H1 (cell line): ENCODE measurements around the gene NTN1. TPM values are rescaled to one million over a fixed set of nuclear protein-coding genes. Genes with fewer than 3 reads are reported as not detected.

ENCODE experiments used
- CBX8 ChIP-seq: fragments of 300-800, 300-1000 bp; sonication (generic); IDR thresholded peaks from 2 replicates; pipeline ENCODE4 v1.7.1; 2016; ENCODE audit warnings: low read depth, low read length, borderline replicate concordance
- KDM1A ChIP-seq: fragments of 200-600, 300-600 bp; sonication (generic); IDR thresholded peaks from 2 replicates; pipeline ENCODE4 v1.7.1; 2016; ENCODE audit warnings: mild to moderate bottlenecking, low read length, borderline replicate concordance
- KDM4A ChIP-seq: IDR thresholded peaks from one replicate; pipeline ENCODE4 v1.7.1; 2012; ENCODE audit warnings: low read depth, mild to moderate bottlenecking, moderate library complexity, low read length, inconsistent platforms; ENCODE audit not compliant: severe bottlenecking
- NRF1 ChIP-seq: IDR thresholded peaks from 2 replicates; pipeline ENCODE4 v1.6.1; 2011; ENCODE audit warnings: mild to moderate bottlenecking, low read depth, low read length, improper control_type of control experiment
- RFX5 ChIP-seq: IDR thresholded peaks from 2 replicates; pipeline ENCODE4 v1.6.1; 2011; ENCODE audit warnings: low read depth, low read length, improper control_type of control experiment, borderline replicate concordance
- TBP ChIP-seq: IDR thresholded peaks from 2 replicates; pipeline ENCODE4 v1.6.1; 2011; ENCODE audit warnings: low read depth, low read length, improper control_type of control experiment
- polyA plus RNA-seq, 7 experiments: library from polyadenylated mRNA; depleted of rRNA in 3 of 7; stranded (reverse) in 5 of 7; unstranded in 2 of 7; fragments of >200 nt in 5 of 7; fragments of 200-250 nt in 2 of 7; gene quantifications; 1 replicate in 5 of 7; 2 replicates in 1 of 7; 4 replicates in 1 of 7; pipeline versions ENCODE4 v1.2.1 to v1.2.3, GENCODE V29; 2011 to 2013; ENCODE audit warnings: missing spikeins in 2 of 7, mixed read lengths in 2 of 7
- total RNA-seq: library from RNA; stranded (reverse); fragmentation: NEBNext Ultra II Directional; extraction: Animal tissue kit (Norgen Biotek cat#: 25700); gene quantifications from 2 replicates; pipeline ENCODE4 v1.2.1, GENCODE V29; 2021
- TF ChIP-seq, protein P1 (sequence below): IDR thresholded peaks from 2 replicates; pipeline ENCODE4 v1.6.1; 2012; ENCODE audit warnings: inconsistent platforms

NTN1 gene
- total and polyA plus RNA-seq, 2 of the 8 experiments (the other 6 are each of a cell fraction or from before 2014, with no cell fraction given): 2.0 to 2.3 TPM

DNA sequence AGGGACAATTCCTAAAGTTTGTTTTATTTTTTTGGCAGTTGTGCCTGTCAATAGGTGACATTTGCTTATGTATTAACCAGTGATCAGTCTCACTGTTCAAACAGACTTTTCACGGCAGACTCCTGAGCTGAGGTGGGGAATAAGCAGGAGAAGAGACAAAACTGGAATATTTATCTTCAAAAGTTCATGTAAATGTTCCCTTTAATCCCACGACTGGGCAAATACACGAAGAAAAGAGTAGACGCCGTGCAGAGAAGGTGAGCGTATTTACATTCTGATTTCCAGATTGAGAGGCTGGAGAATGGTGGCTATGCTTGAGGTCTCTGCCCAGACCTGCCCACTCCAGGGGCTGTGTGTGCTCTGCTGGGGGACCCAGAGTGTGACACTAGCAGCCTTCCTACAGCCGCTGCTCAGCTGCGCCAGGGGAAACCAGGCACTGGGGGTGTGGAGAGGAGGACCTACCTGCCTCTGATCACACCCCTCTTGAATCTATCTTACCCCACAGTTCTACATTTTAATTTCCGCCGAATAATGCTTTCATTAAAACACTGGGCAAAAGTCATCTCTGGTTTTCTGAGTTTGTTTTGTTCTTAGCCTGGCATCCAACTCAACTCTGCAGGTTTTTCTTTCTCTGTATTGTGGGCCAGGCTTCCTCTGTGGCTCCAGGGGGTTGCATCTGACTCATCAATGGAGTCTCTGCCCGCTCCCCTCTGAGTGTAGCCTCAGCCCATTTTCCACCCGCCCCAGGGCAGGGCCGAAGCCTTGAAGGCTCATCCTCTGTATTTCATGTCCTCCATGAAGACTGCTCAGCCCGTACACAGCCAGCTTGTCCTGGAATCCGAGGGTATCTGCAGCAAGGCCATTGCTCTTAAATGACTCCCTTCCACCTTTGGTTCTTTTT lies 237.1 kb downstream of the NTN1 start (continued):
- TF ChIP-seq KDM1A: no peak
- no peak for TF ChIP-seq RFX5
- TF ChIP-seq KDM4A: no peak
- TF ChIP-seq CBX8: no peak
- TF ChIP-seq NRF1: no peak
- TF ChIP-seq, protein P1, sequence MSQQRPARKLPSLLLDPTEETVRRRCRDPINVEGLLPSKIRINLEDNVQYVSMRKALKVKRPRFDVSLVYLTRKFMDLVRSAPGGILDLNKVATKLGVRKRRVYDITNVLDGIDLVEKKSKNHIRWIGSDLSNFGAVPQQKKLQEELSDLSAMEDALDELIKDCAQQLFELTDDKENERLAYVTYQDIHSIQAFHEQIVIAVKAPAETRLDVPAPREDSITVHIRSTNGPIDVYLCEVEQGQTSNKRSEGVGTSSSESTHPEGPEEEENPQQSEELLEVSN: no peak
- TF ChIP-seq TBP: no peak
